ENCODE data around the gene PLD4. TPM values are rescaled to one million over a fixed set of nuclear protein-coding genes. Genes with fewer than 3 reads are reported as not detected.

The PLD4 gene
- total and polyA plus RNA-seq, 9 donors, result 0.12 to 3.2 (median 1.0) TPM; not detected in 1

- no peaks in the 10 kb centered on the region for H3K36me3 ChIP-seq
- no peaks in the 10 kb centered on the region for H3K27me3 ChIP-seq
- intact Hi-C loops (cut with DNase I), result loop anchor here in 3 of 4 donors (2.0 to 5.0 kb wide), 2 partner anchors 149 to 150 kb away; no protein-coding TSS in a partner anchor
- peak; percentile 8 to 42 (median 24) for DNase-seq
- no peaks in the 10 kb centered on the region for H3K9me3 ChIP-seq
- TF ChIP-seq EP300 (IDR thresholded peaks at IDR 0.05) (no peak), CTCF (IDR thresholded peaks at IDR 0.05) (no peak)
- no peak overlapping the region for H3K27ac ChIP-seq
- no peaks in the 10 kb centered on the region for H3K4me1 ChIP-seq (ENCODE audit: insufficient read depth)
- no peak overlapping the region for H3K4me3 ChIP-seq
- WGBS, 3 donors, result 63 to 78% (median 76%) methylated on average over 37 of the region's 37 CpGs
Observed at GRCh38 chr14:104897330-104898194, 27.1 kb upstream of the PLD4 start.

GRCh38 chr14:104898195-104898558 lies 26.5 kb upstream of the PLD4 start:
- intact Hi-C loops (cut with DNase I), result loop anchor here in 1 of 4 donors (5.0 kb wide), 1 partner anchor 149 kb away; no protein-coding TSS in a partner anchor
- 87 to 92% (median 91%) methylated on average over 7 of the region's 7 CpGs for WGBS, 3 donors
- no peak for TF ChIP-seq CTCF (IDR thresholded peaks at IDR 0.05)
- no peak for TF ChIP-seq POLR2A (IDR thresholded peaks at IDR 0.05)
- no peak for TF ChIP-seq EP300 (IDR thresholded peaks at IDR 0.05)

GRCh38 chr14:104898870-104899510 lies 25.7 kb upstream of the PLD4 start:
- no peaks in the 10 kb centered on the region for H3K9me3 ChIP-seq
- no peak overlapping the region for H3K27ac ChIP-seq
- peak in 1 of 5 donors; percentile 31 for DNase-seq
- no peaks in the 10 kb centered on the region for H3K27me3 ChIP-seq
- H3K4me3 ChIP-seq, result no peak overlapping the region
- TF ChIP-seq POLR2A (IDR thresholded peaks at IDR 0.05) (no peak), EP300 (IDR thresholded peaks at IDR 0.05) (no peak), CTCF (IDR thresholded peaks at IDR 0.05) (no peak)
- no peaks in the 10 kb centered on the region for H3K4me1 ChIP-seq (ENCODE audit: insufficient read depth)
- no peaks in the 10 kb centered on the region for H3K36me3 ChIP-seq
- intact Hi-C loops (cut with DNase I), result loop anchor here in 1 of 4 donors (5.0 kb wide), 1 partner anchor 148 kb away; no protein-coding TSS in a partner anchor
- 46 to 50% (median 50%) methylated on average over 24 of the region's 24 CpGs for WGBS, 3 donors

More at GRCh38 chr14:104898195-104898558, 26.5 kb upstream of the PLD4 start:
- Histone ChIP-seq H3K9me3 (no peaks in the 10 kb centered on the region), H3K36me3 (no peaks in the 10 kb centered on the region), H3K4me1 (ENCODE audit: insufficient read depth) (no peaks in the 10 kb centered on the region), H3K27me3 (no peaks in the 10 kb centered on the region), H3K4me3 (no peak overlapping the region), H3K27ac (no peak overlapping the region)
- no peak for DNase-seq

- no peak for DNase-seq
- Histone ChIP-seq H3K4me3 (no peak overlapping the region), H3K36me3 (no peaks in the 10 kb centered on the region), H3K27me3 (no peaks in the 10 kb centered on the region), H3K9me3 (no peaks in the 10 kb centered on the region), H3K4me1 (ENCODE audit: insufficient read depth) (no peaks in the 10 kb centered on the region), H3K27ac (no peak overlapping the region)
- 41 to 63% (median 43%) methylated on average over 2 of the region's 2 CpGs for WGBS, 3 donors
- intact Hi-C loops (cut with DNase I), result loop anchor here in 1 of 4 donors (5.0 kb wide), 1 partner anchor 148 kb away; no protein-coding TSS in a partner anchor
- TF ChIP-seq EP300 (IDR thresholded peaks at IDR 0.05) (no peak), POLR2A (IDR thresholded peaks at IDR 0.05) (no peak), CTCF (IDR thresholded peaks at IDR 0.05) (no peak)
Observed at GRCh38 chr14:104899781-104900180, 24.9 kb upstream of the PLD4 start.
